Activated naive CD4-positive, alpha-beta T cell treated with anti-CD3 and anti-CD28 coated beads, Interleukin-2, amount 10 ng/mL, durations not matched to agents 7 days and 5 days (primary cell): ENCODE measurements around the gene TDP1.

ENCODE experiments used
- CTCF ChIA-PET: fragments of 350-600 bp; sonication (Branson Sonifier 250); formaldehyde crosslinking; loops from one replicate; lab custom pipeline; 2021; ENCODE audit warnings: antibody characterized with exemption; lab: Charles Lee
- DNase-seq: peaks from one replicate; pipeline ENCODE4 v3.0.0-alpha.2; 2020
- H3K27ac Mint-ChIP-seq: one replicate; pipeline ENCODE4 v1.8.0; 2021; ENCODE audit warnings: mild to moderate bottlenecking, moderate library complexity, mixed read lengths
- H3K27me3 Mint-ChIP-seq: one replicate; pipeline ENCODE4 v1.8.0; 2021; ENCODE audit warnings: mild to moderate bottlenecking, mixed read lengths
- H3K36me3 Mint-ChIP-seq: one replicate; pipeline ENCODE4 v1.8.0; 2021; ENCODE audit warnings: mixed read lengths
- H3K4me1 Mint-ChIP-seq: one replicate; pipeline ENCODE4 v1.8.0; 2021; ENCODE audit warnings: mixed read lengths
- H3K4me3 Mint-ChIP-seq: one replicate; pipeline ENCODE4 v1.8.0; 2021; ENCODE audit warnings: mild to moderate bottlenecking, moderate library complexity, mixed read lengths
- H3K9me3 Mint-ChIP-seq: one replicate; pipeline ENCODE4 v1.8.0; 2021; ENCODE audit warnings: mixed read lengths

TDP1 gene

GRCh38 chr14:90093942-90094595 lies 138.3 kb downstream of the TDP1 start:
- CTCF ChIA-PET = interaction anchor here (0.5 kb wide), 1 partner anchor 140 kb away, joined by 3 read pairs; no protein-coding TSS in a partner anchor
- no peak for DNase-seq
- Mint-ChIP-seq H3K36me3 (no peaks in the 10 kb centered on the region), H3K4me1 (peaks cover 11% of the 10 kb centered on the region), H3K9me3 (peaks cover 2% of the 10 kb centered on the region), H3K27me3 (peaks cover 20% of the 10 kb centered on the region), H3K27ac (peak overlapping the region; percentile 61), H3K4me3 (no peak overlapping the region)
